H1 (cell line): Measurements from ENCODE around the gene FBN1. TPM values are rescaled to one million over a fixed set of nuclear protein-coding genes. Genes with fewer than 3 reads are reported as not detected.

Experiments used
- CTCF ChIA-PET: fragments of 300-600 bp; sonication (Branson Sonifier 250); formaldehyde crosslinking; loops from one replicate; lab custom pipeline; 2021; ENCODE audit not compliant: partially characterized antibody; lab: Charles Lee
- POLR2A ChIA-PET: fragments of 300-600 bp; sonication (Branson Sonifier 250); formaldehyde crosslinking; loops from one replicate; lab custom pipeline; 2021; ENCODE audit warnings: inconsistent platforms; ENCODE audit not compliant: partially characterized antibody; lab: Charles Lee
- DNase-seq, 2 experiments: peaks; one replicate each; pipeline versions ENCODE4 v3.0.0 to v3.0.0-alpha.2; 2010 to 2022; ENCODE audit warnings: low spot score in 2 of 2, low read depth in 1 of 2, mixed read lengths in 1 of 2
- FAIRE-seq: peaks from 2 replicates; lab custom pipeline; 2011; peaks lifted over from hg19 to GRCh38; lab: Jason Lieb, UNC
- H2AFZ ChIP-seq: 2 replicates; pipeline ENCODE4 v1.8.1; 2012; ENCODE audit warnings: low read length, inconsistent platforms
- H2AK5ac ChIP-seq: 2 replicates; pipeline ENCODE4 v1.6.1; 2013; ENCODE audit warnings: low read depth, low read length
- H2BK120ac ChIP-seq: replicated peaks from 2 replicates; pipeline ENCODE3; 2013; ENCODE audit warnings: low read depth, low read length, inconsistent platforms
- H2BK12ac ChIP-seq: 2 replicates; pipeline ENCODE4 v1.6.1; 2013; ENCODE audit warnings: low read depth, low read length
- H2BK15ac ChIP-seq: 2 replicates; pipeline ENCODE4 v1.6.1; 2013; ENCODE audit warnings: low read length
- H2BK20ac ChIP-seq: 2 replicates; pipeline ENCODE4 v1.6.1; 2013; ENCODE audit warnings: low read length
- H2BK5ac ChIP-seq: 2 replicates; pipeline ENCODE4 v1.6.1; 2013; ENCODE audit warnings: low read depth, low read length
- H3K14ac ChIP-seq: 2 replicates; pipeline ENCODE4 v1.6.1; 2013; ENCODE audit warnings: inconsistent platforms; ENCODE audit not compliant: insufficient read length
- H3K18ac ChIP-seq: 2 replicates; pipeline ENCODE4 v1.6.1; 2013; ENCODE audit warnings: low read length; ENCODE audit errors: extremely low read depth
- H3K23ac ChIP-seq: 2 replicates; pipeline ENCODE4 v1.6.1; 2013; ENCODE audit warnings: inconsistent platforms; ENCODE audit not compliant: insufficient read length
- H3K23me2 ChIP-seq: 2 replicates; pipeline ENCODE4 v1.6.1; 2013; ENCODE audit warnings: low read depth, low read length
- H3K27ac ChIP-seq: 2 replicates; pipeline ENCODE4 v1.6.1; 2011; ENCODE audit warnings: low read depth, low read length, inconsistent platforms
- H3K27me3 ChIP-seq, 4 experiments: replicated peaks in 1 of 4; 1 replicate in 1 of 4; 2 replicates in 3 of 4; pipeline versions ENCODE4 v1.6.1 to v1.8.1; 2011 to 2013; ENCODE audit warnings: low read length in 3 of 4, mild to moderate bottlenecking in 3 of 4, inconsistent platforms in 2 of 4, mixed read lengths in 2 of 4, moderate library complexity in 1 of 4; ENCODE audit not compliant: control insufficient read depth in 3 of 4, insufficient read depth in 3 of 4; ENCODE audit errors: extremely low read depth in 1 of 4
- H3K36me3 ChIP-seq, 4 experiments: 2 replicates each; pipeline versions ENCODE4 v1.6.1 to v1.8.1; 2011 to 2013; ENCODE audit warnings: mild to moderate bottlenecking in 4 of 4, low read length in 3 of 4, moderate library complexity in 2 of 4, control low read depth in 1 of 4, inconsistent platforms in 1 of 4; ENCODE audit not compliant: insufficient read depth in 4 of 4, control insufficient read depth in 2 of 4
- H3K4ac ChIP-seq: replicated peaks from 2 replicates; pipeline ENCODE3; 2013; ENCODE audit warnings: low read length, low read depth, mixed read lengths, inconsistent platforms; ENCODE audit not compliant: insufficient read length
- H3K4me1 ChIP-seq, 4 experiments: replicated peaks in 1 of 4; 1 replicate in 1 of 4; 2 replicates in 3 of 4; pipeline versions ENCODE4 v1.6.1 to v1.8.1; 2011 to 2013; ENCODE audit warnings: low read length in 3 of 4, inconsistent platforms in 2 of 4, mixed read lengths in 1 of 4; ENCODE audit not compliant: insufficient read depth in 4 of 4, control insufficient read depth in 3 of 4
- H3K4me2 ChIP-seq, 2 experiments: 2 replicates each; pipeline versions ENCODE4 v1.6.1 to v1.8.1; 2011 to 2013; ENCODE audit warnings: low read depth in 2 of 2, low read length in 2 of 2, control low read depth in 1 of 2, inconsistent platforms in 1 of 2, mild to moderate bottlenecking in 1 of 2; ENCODE audit not compliant: insufficient read depth in 1 of 2
- H3K4me3 ChIP-seq, 4 experiments: fragments of 200-600, 300-600 bp in 1 of 4; sonication (generic), shearing (Covaris generic), sonication (Bioruptor Twin) in 1 of 4; 2 replicates each; pipeline versions ENCODE4 v1.5.1 to v1.8.1; 2011 to 2016; ENCODE audit warnings: low read length in 4 of 4, low read depth in 3 of 4, control low read depth in 2 of 4, inconsistent platforms in 2 of 4, mild to moderate bottlenecking in 2 of 4, mixed read lengths in 1 of 4, moderate library complexity in 1 of 4; ENCODE audit not compliant: insufficient read depth in 2 of 4; ENCODE audit errors: extremely low read depth in 1 of 4
- H3K56ac ChIP-seq: replicated peaks from 2 replicates; pipeline ENCODE3; 2013; ENCODE audit warnings: low read depth, mild to moderate bottlenecking, mixed read lengths, low read length, inconsistent platforms; ENCODE audit not compliant: insufficient read length
- H3K79me1 ChIP-seq: 2 replicates; pipeline ENCODE4 v1.6.1; 2013; ENCODE audit warnings: low read depth, low read length, control low read depth
- H3K79me2 ChIP-seq, 2 experiments: 2 replicates each; pipeline versions ENCODE4 v1.6.1 to v1.8.1; 2012 to 2013; ENCODE audit warnings: low read length in 2 of 2, mild to moderate bottlenecking in 2 of 2, inconsistent platforms in 1 of 2; ENCODE audit not compliant: insufficient read depth in 2 of 2, control insufficient read depth in 1 of 2
- H3K9ac ChIP-seq, 4 experiments: replicated peaks in 1 of 4; 1 replicate in 1 of 4; 2 replicates in 3 of 4; pipeline versions ENCODE4 v1.6.1 to v1.8.1; 2011 to 2013; ENCODE audit warnings: low read depth in 3 of 4, low read length in 3 of 4, control low read depth in 2 of 4, mild to moderate bottlenecking in 2 of 4, moderate library complexity in 2 of 4, inconsistent platforms in 1 of 4; ENCODE audit errors: extremely low read depth in 1 of 4
- H3K9me3 ChIP-seq, 2 experiments: 2 replicates each; pipeline versions ENCODE4 v1.6.1 to v1.8.1; 2012 to 2013; ENCODE audit warnings: mild to moderate bottlenecking in 2 of 2, moderate library complexity in 2 of 2, control low read depth in 1 of 2, inconsistent platforms in 1 of 2, low read depth in 1 of 2, low read length in 1 of 2, mixed read lengths in 1 of 2; ENCODE audit not compliant: insufficient read depth in 2 of 2
- H4K20me1 ChIP-seq, 2 experiments: replicated peaks in 1 of 2; 2 replicates each; pipeline versions ENCODE3 to v1.8.1; 2011 to 2013; ENCODE audit warnings: inconsistent platforms in 2 of 2, low read length in 2 of 2, mild to moderate bottlenecking in 1 of 2; ENCODE audit not compliant: insufficient read depth in 2 of 2, control insufficient read depth in 1 of 2
- H4K5ac ChIP-seq: 2 replicates; pipeline ENCODE4 v1.6.1; 2013; ENCODE audit warnings: low read length, low read depth, mixed read lengths, inconsistent platforms; ENCODE audit not compliant: insufficient read length
- H4K8ac ChIP-seq: 2 replicates; pipeline ENCODE4 v1.8.0; 2013; ENCODE audit warnings: mild to moderate bottlenecking, moderate library complexity, low read length, inconsistent platforms; ENCODE audit not compliant: insufficient read depth; ENCODE audit errors: extremely low read depth
- H4K91ac ChIP-seq: replicated peaks from 2 replicates; pipeline ENCODE3; 2013; ENCODE audit warnings: low read length, mixed read lengths, inconsistent platforms; ENCODE audit not compliant: insufficient read length
- ASH2L ChIP-seq: fragments of 200-600, 300-600 bp; sonication (generic); IDR thresholded peaks from one replicate; pipeline ENCODE4 v1.7.1; 2017; ENCODE audit warnings: low read length
- BACH1 ChIP-seq: IDR thresholded peaks from 2 replicates; pipeline ENCODE4 v1.6.1; 2012; ENCODE audit warnings: low read length, improper control_type of control experiment
- CBX5 ChIP-seq: fragments of 300-800, 300-1000 bp; sonication (generic); IDR thresholded peaks from 2 replicates; pipeline ENCODE4 v1.7.1; 2016; ENCODE audit warnings: antibody characterized with exemption, low read length, low read depth
- CEBPB ChIP-seq: IDR thresholded peaks from 2 replicates; pipeline ENCODE4 v1.6.1; 2012; ENCODE audit warnings: low read depth, low read length
- CTBP2 ChIP-seq: IDR thresholded peaks from 2 replicates; pipeline ENCODE4 v1.7.0; 2011; ENCODE audit warnings: borderline replicate concordance, mild to moderate bottlenecking, moderate library complexity, mixed read lengths, low read length; ENCODE audit not compliant: insufficient read depth, insufficient read length
- CTCF ChIP-seq, 3 experiments: IDR thresholded peaks; 1 replicate in 2 of 3; 2 replicates in 1 of 3; pipeline versions ENCODE4 v1.5.1 to v1.6.1; 2011; ENCODE audit warnings: low read length in 3 of 3, mild to moderate bottlenecking in 3 of 3, inconsistent platforms in 2 of 3, low read depth in 1 of 3, moderate library complexity in 1 of 3; ENCODE audit not compliant: insufficient read depth in 1 of 3; ENCODE audit errors: control extremely low read depth in 1 of 3
- GABPA ChIP-seq: IDR thresholded peaks from 2 replicates; pipeline ENCODE4 v1.6.1; 2011; ENCODE audit warnings: mild to moderate bottlenecking, low read length, moderate library complexity, borderline replicate concordance; ENCODE audit not compliant: insufficient read depth
- SIN3A ChIP-seq, 2 experiments: IDR thresholded peaks in 1 of 2; conservative IDR thresholded peaks in 1 of 2; 2 replicates each; pipeline ENCODE4 v1.6.1; 2011 to 2012; ENCODE audit warnings: low read length in 2 of 2, improper control_type of control experiment in 1 of 2, low read depth in 1 of 2, mild to moderate bottlenecking in 1 of 2
- TBP ChIP-seq: IDR thresholded peaks from 2 replicates; pipeline ENCODE4 v1.6.1; 2011; ENCODE audit warnings: low read depth, low read length, improper control_type of control experiment
- WGBS, 2 experiments: shearing (Covaris generic) in 1 of 2; methylation state at CpG; one replicate each; pipeline versions ENCODE4 v1.1.6 to v1.1.7; 2013 to 2015; ENCODE audit warnings: low lambda C conversion rate in 2 of 2, mixed read lengths in 2 of 2, inconsistent platforms in 1 of 2, low coverage in 1 of 2, missing lambda C conversion rate in 1 of 2; ENCODE audit not compliant: insufficient replicate concordance in 2 of 2, insufficient coverage in 1 of 2, insufficient read length in 1 of 2; ENCODE audit errors: extremely low coverage in 1 of 2, missing lambda C conversion rate in 1 of 2; 5-methylcytosine and 5-hydroxymethylcytosine counted together
- polyA plus RNA-seq, 7 experiments: library from polyadenylated mRNA; depleted of rRNA in 3 of 7; stranded (reverse) in 5 of 7; unstranded in 2 of 7; fragments of >200 nt in 5 of 7; fragments of 200-250 nt in 2 of 7; gene quantifications; 1 replicate in 5 of 7; 2 replicates in 1 of 7; 4 replicates in 1 of 7; pipeline versions ENCODE4 v1.2.1 to v1.2.3, GENCODE V29; 2011 to 2013; ENCODE audit warnings: missing spikeins in 2 of 7, mixed read lengths in 2 of 7
- total RNA-seq: library from RNA; stranded (reverse); fragmentation: NEBNext Ultra II Directional; extraction: Animal tissue kit (Norgen Biotek cat#: 25700); gene quantifications from 2 replicates; pipeline ENCODE4 v1.2.1, GENCODE V29; 2021
- TF ChIP-seq, protein P1 (sequence below): IDR thresholded peaks from 2 replicates; pipeline ENCODE4 v1.6.1; 2012; ENCODE audit warnings: low read length, inconsistent platforms

FBN1 gene
- total and polyA plus RNA-seq, 2 of the 8 experiments (the other 6 are each of a cell fraction or from before 2014, with no cell fraction given): 3.0 to 4.0 TPM

GRCh38 chr15:48384616-48385015, 260.9 kb downstream of the FBN1 start:
- no peak for DNase-seq
- Histone ChIP-seq H2BK12ac (no peak overlapping the region), H3K18ac (no peak overlapping the region), H2AK5ac (no peak overlapping the region), H3K9ac (no peak overlapping the region), H3K79me1 (no peaks in the 10 kb centered on the region), H4K5ac (no peak overlapping the region), H3K27ac (no peak overlapping the region), H2BK120ac (no peak overlapping the region), H3K79me2 (no peaks in the 10 kb centered on the region), H3K4me3 (no peak overlapping the region), H3K14ac (no peak overlapping the region), H4K8ac (no peak overlapping the region), H3K23me2 (no peaks in the 10 kb centered on the region), H2BK20ac (no peak overlapping the region), H3K9me3 (no peaks in the 10 kb centered on the region), H3K23ac (no peak overlapping the region), H3K4me2 (no peak overlapping the region), H2BK5ac (no peak overlapping the region), H4K91ac (no peak overlapping the region), H3K56ac (no peak overlapping the region), H3K4ac (no peak overlapping the region), H3K27me3 (no peaks in the 10 kb centered on the region), H2BK15ac (no peak overlapping the region), H4K20me1 (no peaks in the 10 kb centered on the region), H3K36me3 (no peaks in the 10 kb centered on the region), H3K4me1 (no peaks in the 10 kb centered on the region), H2AFZ (no peak overlapping the region)
- 96% methylated on average over 3 of the region's 3 CpGs; no CpG with 5 or more reads in 1 of the 2 experiments for WGBS, 2 experiments
- POLR2A ChIA-PET: interaction anchor here (0.7 kb wide), 1 partner anchor 234 kb away, joined by 4 read pairs; no protein-coding TSS in a partner anchor
- FAIRE-seq: no peak
- CTCF ChIA-PET: interaction anchor here (0.6 to 4.2 kb wide), 8 partner anchors 8 to 628 kb away, joined by 3 to 23 read pairs (median 4); no protein-coding TSS in a partner anchor
- no peak for TF ChIP-seq CTBP2
- no peak for TF ChIP-seq SIN3A (conservative IDR thresholded peaks at IDR 0.05 in 1 of 2, IDR thresholded peaks at IDR 0.05 in 1 of 2; ENCODE audit: low read depth in 1 of 2, low read length in 2 of 2)
- no peak for TF ChIP-seq CBX5
- TF ChIP-seq CTCF (IDR thresholded peaks at IDR 0.05; ENCODE audit: control extremely low read depth in 1 of 3, insufficient read depth in 1 of 3, low read depth in 1 of 3, low read length in 3 of 3): no peak
- TF ChIP-seq BACH1: no peak
- TF ChIP-seq ASH2L: no peak
- TF ChIP-seq CEBPB: no peak
- TF ChIP-seq, protein P1, sequence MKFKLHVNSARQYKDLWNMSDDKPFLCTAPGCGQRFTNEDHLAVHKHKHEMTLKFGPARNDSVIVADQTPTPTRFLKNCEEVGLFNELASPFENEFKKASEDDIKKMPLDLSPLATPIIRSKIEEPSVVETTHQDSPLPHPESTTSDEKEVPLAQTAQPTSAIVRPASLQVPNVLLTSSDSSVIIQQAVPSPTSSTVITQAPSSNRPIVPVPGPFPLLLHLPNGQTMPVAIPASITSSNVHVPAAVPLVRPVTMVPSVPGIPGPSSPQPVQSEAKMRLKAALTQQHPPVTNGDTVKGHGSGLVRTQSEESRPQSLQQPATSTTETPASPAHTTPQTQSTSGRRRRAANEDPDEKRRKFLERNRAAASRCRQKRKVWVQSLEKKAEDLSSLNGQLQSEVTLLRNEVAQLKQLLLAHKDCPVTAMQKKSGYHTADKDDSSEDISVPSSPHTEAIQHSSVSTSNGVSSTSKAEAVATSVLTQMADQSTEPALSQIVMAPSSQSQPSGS: no peak
- no peak for TF ChIP-seq TBP
- TF ChIP-seq GABPA: no peak
